ENCODE results near the gene PCDH9. TPM values are rescaled to one million over a fixed set of nuclear protein-coding genes. Genes with fewer than 3 reads are reported as not detected.

Gene PCDH9
- total RNA-seq, 6 experiments from 2014 or later: 1.6 to 3.9 (median 3.1) TPM

DNA sequence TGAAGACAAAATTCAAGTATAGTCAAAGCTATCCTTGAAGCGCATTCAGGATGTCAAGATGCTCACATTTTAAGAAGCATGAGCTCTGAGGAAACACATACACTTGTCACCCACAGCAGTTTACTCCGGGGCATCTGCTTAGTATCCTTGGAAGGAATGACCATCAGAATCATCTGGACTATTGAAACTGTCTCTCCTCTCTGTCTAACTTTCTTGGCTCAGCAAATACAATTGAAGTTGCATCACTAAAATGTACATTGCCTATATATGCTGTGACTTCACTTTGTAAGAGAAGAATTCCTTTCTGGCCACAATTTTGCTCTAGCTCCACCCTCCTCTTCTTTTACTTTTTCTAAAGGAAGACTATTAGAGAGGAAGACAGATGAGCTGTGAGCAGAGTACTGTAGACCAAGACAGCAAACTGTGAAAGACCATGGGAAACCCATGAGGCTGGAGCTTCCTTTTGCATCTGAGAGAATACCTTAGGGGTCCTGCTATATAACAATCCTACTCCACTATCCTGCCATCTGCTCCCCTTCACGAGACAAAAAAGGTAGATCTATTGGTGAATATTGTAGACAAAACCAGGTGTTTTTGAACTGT is 906.3 kb downstream of the PCDH9 start:
- no peaks in the 10 kb centered on the region for H3K9me3 ChIP-seq
- WGBS (ENCODE audit: insufficient coverage, low coverage, low lambda C conversion rate, missing lambda C conversion rate): 48% methylated on average over 2 of the region's 3 CpGs
- intact Hi-C loops (cut with DNase I): no loop called here
- no peak overlapping the region for H3K27ac ChIP-seq
- TF ChIP-seq, protein P1, sequence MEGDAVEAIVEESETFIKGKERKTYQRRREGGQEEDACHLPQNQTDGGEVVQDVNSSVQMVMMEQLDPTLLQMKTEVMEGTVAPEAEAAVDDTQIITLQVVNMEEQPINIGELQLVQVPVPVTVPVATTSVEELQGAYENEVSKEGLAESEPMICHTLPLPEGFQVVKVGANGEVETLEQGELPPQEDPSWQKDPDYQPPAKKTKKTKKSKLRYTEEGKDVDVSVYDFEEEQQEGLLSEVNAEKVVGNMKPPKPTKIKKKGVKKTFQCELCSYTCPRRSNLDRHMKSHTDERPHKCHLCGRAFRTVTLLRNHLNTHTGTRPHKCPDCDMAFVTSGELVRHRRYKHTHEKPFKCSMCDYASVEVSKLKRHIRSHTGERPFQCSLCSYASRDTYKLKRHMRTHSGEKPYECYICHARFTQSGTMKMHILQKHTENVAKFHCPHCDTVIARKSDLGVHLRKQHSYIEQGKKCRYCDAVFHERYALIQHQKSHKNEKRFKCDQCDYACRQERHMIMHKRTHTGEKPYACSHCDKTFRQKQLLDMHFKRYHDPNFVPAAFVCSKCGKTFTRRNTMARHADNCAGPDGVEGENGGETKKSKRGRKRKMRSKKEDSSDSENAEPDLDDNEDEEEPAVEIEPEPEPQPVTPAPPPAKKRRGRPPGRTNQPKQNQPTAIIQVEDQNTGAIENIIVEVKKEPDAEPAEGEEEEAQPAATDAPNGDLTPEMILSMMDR (IDR thresholded peaks at IDR 0.05): no peak
- no peak for TF ChIP-seq POLR2A (IDR thresholded peaks at IDR 0.05)
- H3K4me3 ChIP-seq: no peak overlapping the region
- H3K4me1 ChIP-seq: no peaks in the 10 kb centered on the region
- ATAC-seq (no peak), DNase-seq (no peak)
- no peaks in the 10 kb centered on the region for H3K27me3 ChIP-seq
- H3K36me3 ChIP-seq: no peaks in the 10 kb centered on the region

DNA sequence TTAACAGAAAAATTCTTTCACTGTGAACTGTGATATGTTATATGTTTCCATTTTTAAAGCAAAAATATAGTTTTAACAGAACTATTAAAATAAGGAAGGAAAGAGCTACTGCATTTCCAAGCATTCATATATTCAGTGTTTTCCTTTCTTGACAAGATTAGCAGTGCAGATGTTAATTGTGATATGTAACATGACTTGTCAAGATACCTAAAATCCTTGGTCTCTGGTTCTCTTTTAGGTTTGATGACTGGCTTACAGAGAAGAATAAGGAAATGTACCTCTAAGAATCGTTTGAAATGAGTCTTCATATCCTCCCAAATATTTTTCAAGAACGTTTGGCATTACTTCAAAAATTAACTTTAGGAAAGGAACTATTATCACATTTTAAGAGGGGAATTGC is 907.2 kb downstream of the PCDH9 start:
- ATAC-seq (no peak), DNase-seq (no peak)
- no peaks in the 10 kb centered on the region for H3K27me3 ChIP-seq
- no peaks in the 10 kb centered on the region for H3K9me3 ChIP-seq
- no peaks in the 10 kb centered on the region for H3K4me1 ChIP-seq
- 0% methylated on average over 2 of the region's 2 CpGs for WGBS (ENCODE audit: insufficient coverage, low coverage, low lambda C conversion rate, missing lambda C conversion rate)
- no peaks in the 10 kb centered on the region for H3K36me3 ChIP-seq
- H3K4me3 ChIP-seq: no peak overlapping the region
- intact Hi-C loops (cut with DNase I): no loop called here
- no peak for TF ChIP-seq POLR2A (IDR thresholded peaks at IDR 0.05)
- TF ChIP-seq, protein P1 (IDR thresholded peaks at IDR 0.05): no peak
- no peak overlapping the region for H3K27ac ChIP-seq

DNA sequence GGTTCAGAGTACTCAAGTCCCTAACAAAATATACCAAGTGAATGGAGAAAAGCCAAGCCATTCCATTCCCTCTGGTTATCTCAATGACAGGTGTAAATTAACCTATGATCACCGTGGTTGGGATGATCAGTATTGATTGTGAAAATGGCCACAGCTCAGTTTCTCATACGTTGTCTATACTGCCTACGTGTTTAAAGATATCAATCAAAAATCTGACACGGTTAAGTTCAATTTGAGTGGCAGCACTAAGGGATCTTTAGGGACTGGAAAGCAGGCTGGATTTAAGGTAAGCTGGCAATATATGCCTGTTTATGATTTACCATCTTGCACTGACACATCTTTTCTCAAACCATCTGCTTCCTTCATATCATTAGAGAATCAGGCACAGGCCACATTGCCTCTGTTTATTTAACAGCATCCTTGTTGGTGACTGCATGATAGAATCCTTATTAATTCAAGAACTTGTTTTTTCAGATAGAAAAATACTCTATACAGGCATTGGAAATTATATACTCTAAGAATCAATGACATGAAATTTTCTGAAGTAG is 907.9 kb downstream of the PCDH9 start:
- Histone ChIP-seq H3K27me3 (no peaks in the 10 kb centered on the region), H3K4me1 (no peaks in the 10 kb centered on the region), H3K9me3 (no peaks in the 10 kb centered on the region), H3K36me3 (no peaks in the 10 kb centered on the region), H3K27ac (no peak overlapping the region), H3K4me3 (no peak overlapping the region)
- ATAC-seq: no peak
- intact Hi-C loops (cut with DNase I): no loop called here
- TF ChIP-seq POLR2A (IDR thresholded peaks at IDR 0.05): no peak
- TF ChIP-seq, protein P1 (IDR thresholded peaks at IDR 0.05): no peak
- DNase-seq: no peak
- 58% methylated on average over 4 of the region's 4 CpGs for WGBS (ENCODE audit: insufficient coverage, low coverage, low lambda C conversion rate, missing lambda C conversion rate)

DNA sequence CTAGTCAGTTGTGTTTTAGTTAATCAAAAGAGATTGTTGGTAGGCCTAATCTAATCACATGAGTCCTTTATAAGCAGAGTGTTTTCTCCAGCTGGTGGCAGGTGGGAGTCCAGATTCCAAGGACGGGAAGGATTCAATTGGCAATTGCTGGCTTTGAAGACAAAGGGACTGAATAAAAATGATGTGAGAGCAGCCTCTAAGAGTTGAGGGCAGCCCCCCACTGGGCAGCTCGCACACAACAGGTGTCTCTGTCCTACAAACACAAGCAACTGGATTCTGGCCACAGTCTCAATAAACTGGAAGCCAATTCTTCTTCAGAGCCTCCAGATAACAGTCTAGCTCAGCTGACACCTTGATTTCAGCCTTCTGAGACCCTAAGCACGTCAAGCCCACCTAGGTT is 915.2 kb downstream of the PCDH9 start:
- Histone ChIP-seq H3K4me1 (no peaks in the 10 kb centered on the region), H3K9me3 (no peaks in the 10 kb centered on the region), H3K4me3 (no peak overlapping the region), H3K27me3 (no peaks in the 10 kb centered on the region), H3K27ac (no peak overlapping the region), H3K36me3 (no peaks in the 10 kb centered on the region)
- ATAC-seq: no peak
- intact Hi-C loops (cut with DNase I): no loop called here
- 50% methylated on average over 3 of the region's 3 CpGs for WGBS (ENCODE audit: insufficient coverage, low coverage, low lambda C conversion rate, missing lambda C conversion rate)
- TF ChIP-seq, protein P1 (IDR thresholded peaks at IDR 0.05): no peak
- TF ChIP-seq POLR2A (IDR thresholded peaks at IDR 0.05): no peak
- DNase-seq: no peak

Data from right lobe of liver (tissue), 6 donors.